WTC11 (cell line): ENCODE data around the gene MFAP3L. TPM values are rescaled to one million over a fixed set of nuclear protein-coding genes. Genes with fewer than 3 reads are reported as not detected.

Experiments used
- ATAC-seq: fragments of 200-7000 bp; cut with Tn5 transposase; 2 replicates; pipeline ENCODE4 v1.10.0; 2021; ENCODE audit warnings: mild to moderate bottlenecking, moderate library complexity
- CTCF ChIA-PET: fragments of 300-600 bp; sonication (Branson Sonifier 250); formaldehyde crosslinking; loops from one replicate; lab custom pipeline; 2021; ENCODE audit warnings: antibody characterized with exemption; lab: Charles Lee
- POLR2A ChIA-PET: fragments of 350-600 bp; sonication (Branson Sonifier 250); formaldehyde crosslinking; loops from one replicate; lab custom pipeline; 2021; ENCODE audit warnings: antibody characterized with exemption; lab: Charles Lee
- DNase-seq: peaks from one replicate; pipeline ENCODE4 v3.0.0; 2021; ENCODE audit warnings: low spot score
- H3K27ac Mint-ChIP-seq: 2 replicates; pipeline ENCODE4 v1.8.0; 2021; ENCODE audit warnings: mixed read lengths
- H3K27me3 Mint-ChIP-seq: 2 replicates; pipeline ENCODE4 v1.8.0; 2021; ENCODE audit warnings: low read depth, mild to moderate bottlenecking, moderate library complexity, mixed read lengths
- H3K36me3 Mint-ChIP-seq: 2 replicates; pipeline ENCODE4 v1.8.0; 2021; ENCODE audit warnings: mixed read lengths
- H3K4me1 Mint-ChIP-seq: 2 replicates; pipeline ENCODE4 v1.8.0; 2022; ENCODE audit warnings: mixed read lengths
- H3K4me3 Mint-ChIP-seq: 2 replicates; pipeline ENCODE4 v1.8.0; 2021; ENCODE audit warnings: mild to moderate bottlenecking, moderate library complexity, mixed read lengths
- H3K9me3 Mint-ChIP-seq: 2 replicates; pipeline ENCODE4 v1.8.0; 2021; ENCODE audit warnings: mixed read lengths
- CREB1 ChIP-seq: sonication (generic); formaldehyde crosslinking; IDR thresholded peaks from 2 replicates; pipeline ENCODE4 v1.8.0; 2023; ENCODE audit warnings: mild to moderate bottlenecking, missing genetic modification reagents
- CREM ChIP-seq: sonication (generic); formaldehyde crosslinking; IDR thresholded peaks from 2 replicates; pipeline ENCODE4 v1.8.1; 2022; ENCODE audit warnings: mild to moderate bottlenecking, missing genetic modification reagents, moderate library complexity
- ERG ChIP-seq: fragments of 250-450 bp; sonication (Bioruptor Pico); IDR thresholded peaks from 2 replicates; pipeline ENCODE4 v1.8.0; 2021; ENCODE audit warnings: mild to moderate bottlenecking
- ESRRA ChIP-seq: sonication (generic); formaldehyde crosslinking; IDR thresholded peaks from 2 replicates; pipeline ENCODE4 v1.8.1; 2022; ENCODE audit warnings: mild to moderate bottlenecking, missing genetic modification reagents, borderline replicate concordance
- GABPB1 ChIP-seq: sonication (generic); formaldehyde crosslinking; IDR thresholded peaks from 2 replicates; pipeline ENCODE4 v1.8.1; 2023; ENCODE audit warnings: mild to moderate bottlenecking, missing genetic modification reagents
- NFATC4 ChIP-seq: fragments of 250-450 bp; sonication (Bioruptor Pico); IDR thresholded peaks from 2 replicates; pipeline ENCODE4 v1.9.0; 2021; ENCODE audit warnings: mild to moderate bottlenecking
- PREB ChIP-seq: sonication (generic); formaldehyde crosslinking; IDR thresholded peaks from 2 replicates; pipeline ENCODE4 v1.8.1; 2022; ENCODE audit warnings: mild to moderate bottlenecking, missing genetic modification reagents, moderate library complexity, borderline replicate concordance
- TCF7 ChIP-seq: sonication (generic); formaldehyde crosslinking; IDR thresholded peaks from 2 replicates; pipeline ENCODE4 v1.8.0; 2022; ENCODE audit warnings: mild to moderate bottlenecking, low read depth, missing genetic modification reagents, moderate library complexity
- TEAD4 ChIP-seq: sonication (generic); formaldehyde crosslinking; IDR thresholded peaks from 2 replicates; pipeline ENCODE4 v1.8.0; 2022; ENCODE audit warnings: mild to moderate bottlenecking, missing genetic modification reagents
- USF1 ChIP-seq: sonication (generic); formaldehyde crosslinking; IDR thresholded peaks from 2 replicates; pipeline ENCODE4 v1.8.0; 2022; ENCODE audit warnings: mild to moderate bottlenecking, missing genetic modification reagents
- ZNF121 ChIP-seq: sonication (generic); formaldehyde crosslinking; IDR thresholded peaks from 2 replicates; pipeline ENCODE4 v1.8.0; 2023; ENCODE audit warnings: missing genetic modification reagents
- ZNF317 ChIP-seq: sonication (generic); formaldehyde crosslinking; IDR thresholded peaks from 2 replicates; pipeline ENCODE4 v1.8.1; 2023; ENCODE audit warnings: low read depth, mild to moderate bottlenecking, moderate library complexity, missing genetic modification reagents, borderline replicate concordance
- ZNF416 ChIP-seq: fragments of 250-450 bp; sonication (Bioruptor Pico); IDR thresholded peaks from 2 replicates; pipeline ENCODE4 v1.9.0; 2021; ENCODE audit warnings: mild to moderate bottlenecking, inconsistent platforms
- total RNA-seq: library from RNA; stranded (reverse); gene quantifications from 3 replicates; pipeline ENCODE4 v1.2.3, GENCODE V29; 2021
- TF ChIP-seq, protein P1 (sequence below): sonication (generic); formaldehyde crosslinking; IDR thresholded peaks from 2 replicates; pipeline ENCODE4 v1.8.1; 2023; ENCODE audit warnings: mild to moderate bottlenecking, missing genetic modification reagents
- TF ChIP-seq, protein P2 (sequence below): sonication (generic); formaldehyde crosslinking; IDR thresholded peaks from 2 replicates; pipeline ENCODE4 v1.8.1; 2023; ENCODE audit warnings: mild to moderate bottlenecking, moderate library complexity, missing genetic modification reagents
- TF ChIP-seq, protein P3 (sequence below): sonication (generic); formaldehyde crosslinking; IDR thresholded peaks from 2 replicates; pipeline ENCODE4 v1.8.1; 2023; ENCODE audit warnings: mild to moderate bottlenecking, missing genetic modification reagents, moderate library complexity
- TF ChIP-seq, protein P4 (sequence below): fragments of 250-450 bp; sonication (Bioruptor Pico); conservative IDR thresholded peaks from 2 replicates; pipeline ENCODE4 v1.9.0; 2021; ENCODE audit warnings: mild to moderate bottlenecking

Gene MFAP3L
- total RNA-seq, 1 experiment from 2014 or later: 31.3 TPM

DNA sequence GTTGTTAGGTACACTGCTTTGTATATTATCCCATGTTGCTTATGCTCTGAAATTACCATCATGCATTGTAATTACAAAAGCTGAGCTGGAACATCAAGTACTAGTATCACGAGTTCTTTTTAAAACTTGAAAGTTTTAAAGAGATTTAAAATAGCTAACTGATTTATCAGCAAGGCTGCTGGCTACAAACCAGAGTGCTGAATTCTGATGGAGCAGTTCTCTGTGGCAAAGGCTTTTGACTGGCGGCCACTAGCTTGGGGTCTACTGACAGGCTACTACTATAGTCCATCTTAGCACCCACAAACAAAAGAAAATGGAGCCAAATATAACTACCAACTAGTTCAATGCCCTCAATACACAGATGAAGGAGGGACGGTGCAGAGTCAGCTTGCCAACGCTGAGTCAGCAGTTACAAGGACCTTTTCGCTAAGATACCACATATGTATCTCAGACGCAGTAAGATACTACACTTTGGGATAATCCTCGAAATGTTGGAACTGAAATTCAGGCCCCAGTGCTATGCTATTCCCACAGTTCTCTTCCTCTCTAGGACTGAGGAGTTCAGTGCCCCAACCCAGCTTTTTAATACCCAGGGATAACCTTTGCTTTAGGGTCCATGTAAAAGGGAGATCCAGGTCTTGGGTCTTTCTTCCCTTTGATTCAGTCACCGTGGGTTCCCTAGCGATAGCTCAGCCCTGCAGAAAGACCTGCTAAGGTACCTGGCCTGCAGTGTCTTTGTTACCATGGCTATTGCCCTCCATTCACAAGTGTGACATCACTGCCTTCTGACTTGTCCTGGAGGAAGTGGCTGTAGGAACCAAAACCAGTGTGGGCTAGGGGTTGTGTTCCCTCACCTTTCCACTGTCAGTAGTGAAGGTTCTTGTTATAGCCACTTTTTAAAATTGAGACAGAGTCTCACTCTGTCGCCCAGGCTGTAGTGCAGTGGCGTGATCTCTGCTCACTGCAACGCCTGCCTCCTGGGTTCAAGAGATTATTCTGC, 22.8 kb downstream of the MFAP3L start (continued):
- TF ChIP-seq, protein P1, sequence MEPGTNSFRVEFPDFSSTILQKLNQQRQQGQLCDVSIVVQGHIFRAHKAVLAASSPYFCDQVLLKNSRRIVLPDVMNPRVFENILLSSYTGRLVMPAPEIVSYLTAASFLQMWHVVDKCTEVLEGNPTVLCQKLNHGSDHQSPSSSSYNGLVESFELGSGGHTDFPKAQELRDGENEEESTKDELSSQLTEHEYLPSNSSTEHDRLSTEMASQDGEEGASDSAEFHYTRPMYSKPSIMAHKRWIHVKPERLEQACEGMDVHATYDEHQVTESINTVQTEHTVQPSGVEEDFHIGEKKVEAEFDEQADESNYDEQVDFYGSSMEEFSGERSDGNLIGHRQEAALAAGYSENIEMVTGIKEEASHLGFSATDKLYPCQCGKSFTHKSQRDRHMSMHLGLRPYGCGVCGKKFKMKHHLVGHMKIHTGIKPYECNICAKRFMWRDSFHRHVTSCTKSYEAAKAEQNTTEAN (CRISPR knock-in tag): no peak
- TF ChIP-seq GABPB1 (CRISPR knock-in tag) (no peak), USF1 (no peak), TEAD4 (CRISPR knock-in tag) (no peak), CREB1 (CRISPR knock-in tag) (no peak), ERG (CRISPR knock-in tag) (no peak)
- TF ChIP-seq, protein P2, sequence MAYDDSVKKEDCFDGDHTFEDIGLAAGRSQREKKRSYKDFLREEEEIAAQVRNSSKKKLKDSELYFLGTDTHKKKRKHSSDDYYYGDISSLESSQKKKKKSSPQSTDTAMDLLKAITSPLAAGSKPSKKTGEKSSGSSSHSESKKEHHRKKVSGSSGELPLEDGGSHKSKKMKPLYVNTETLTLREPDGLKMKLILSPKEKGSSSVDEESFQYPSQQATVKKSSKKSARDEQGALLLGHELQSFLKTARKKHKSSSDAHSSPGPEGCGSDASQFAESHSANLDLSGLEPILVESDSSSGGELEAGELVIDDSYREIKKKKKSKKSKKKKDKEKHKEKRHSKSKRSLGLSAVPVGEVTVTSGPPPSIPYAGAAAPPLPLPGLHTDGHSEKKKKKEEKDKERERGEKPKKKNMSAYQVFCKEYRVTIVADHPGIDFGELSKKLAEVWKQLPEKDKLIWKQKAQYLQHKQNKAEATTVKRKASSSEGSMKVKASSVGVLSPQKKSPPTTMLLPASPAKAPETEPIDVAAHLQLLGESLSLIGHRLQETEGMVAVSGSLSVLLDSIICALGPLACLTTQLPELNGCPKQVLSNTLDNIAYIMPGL: no peak
- TF ChIP-seq, protein P3, sequence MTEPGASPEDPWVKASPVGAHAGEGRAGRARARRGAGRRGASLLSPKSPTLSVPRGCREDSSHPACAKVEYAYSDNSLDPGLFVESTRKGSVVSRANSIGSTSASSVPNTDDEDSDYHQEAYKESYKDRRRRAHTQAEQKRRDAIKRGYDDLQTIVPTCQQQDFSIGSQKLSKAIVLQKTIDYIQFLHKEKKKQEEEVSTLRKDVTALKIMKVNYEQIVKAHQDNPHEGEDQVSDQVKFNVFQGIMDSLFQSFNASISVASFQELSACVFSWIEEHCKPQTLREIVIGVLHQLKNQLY (CRISPR knock-in tag): no peak
- TF ChIP-seq, protein P4, sequence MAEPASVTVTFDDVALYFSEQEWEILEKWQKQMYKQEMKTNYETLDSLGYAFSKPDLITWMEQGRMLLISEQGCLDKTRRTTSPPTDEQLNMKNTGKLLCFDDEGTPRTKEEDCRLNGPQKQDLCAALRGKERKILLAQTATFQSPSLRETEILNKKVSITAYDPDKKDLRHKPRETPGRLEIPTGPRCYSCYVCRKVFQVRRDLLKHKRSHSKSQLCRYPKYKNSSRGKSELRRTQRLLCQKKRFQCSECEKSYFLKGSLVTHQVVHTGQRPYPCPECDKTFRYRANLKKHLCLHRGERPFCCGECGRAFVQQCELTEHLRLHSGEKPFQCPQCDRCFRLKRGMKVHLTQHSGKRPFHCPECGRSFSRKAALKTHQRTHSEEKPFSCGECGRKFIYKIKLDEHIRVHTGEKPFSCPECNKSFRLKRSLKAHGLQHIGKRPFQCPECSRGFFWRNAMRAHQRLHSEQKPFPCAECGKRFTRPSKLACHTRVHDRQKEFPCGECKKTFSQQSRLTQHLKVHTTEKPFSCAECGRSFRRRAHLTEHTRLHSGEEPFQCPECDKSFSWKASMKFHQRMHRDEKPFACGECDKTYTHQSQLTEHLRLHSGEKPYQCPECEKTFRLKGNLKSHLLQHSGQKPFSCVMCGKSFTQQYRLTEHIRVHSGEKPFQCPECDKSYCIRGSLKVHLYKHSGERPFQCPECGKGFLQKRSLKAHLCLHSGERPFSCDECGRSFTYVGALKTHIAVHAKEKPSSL (CRISPR knock-in tag): no peak

DNA sequence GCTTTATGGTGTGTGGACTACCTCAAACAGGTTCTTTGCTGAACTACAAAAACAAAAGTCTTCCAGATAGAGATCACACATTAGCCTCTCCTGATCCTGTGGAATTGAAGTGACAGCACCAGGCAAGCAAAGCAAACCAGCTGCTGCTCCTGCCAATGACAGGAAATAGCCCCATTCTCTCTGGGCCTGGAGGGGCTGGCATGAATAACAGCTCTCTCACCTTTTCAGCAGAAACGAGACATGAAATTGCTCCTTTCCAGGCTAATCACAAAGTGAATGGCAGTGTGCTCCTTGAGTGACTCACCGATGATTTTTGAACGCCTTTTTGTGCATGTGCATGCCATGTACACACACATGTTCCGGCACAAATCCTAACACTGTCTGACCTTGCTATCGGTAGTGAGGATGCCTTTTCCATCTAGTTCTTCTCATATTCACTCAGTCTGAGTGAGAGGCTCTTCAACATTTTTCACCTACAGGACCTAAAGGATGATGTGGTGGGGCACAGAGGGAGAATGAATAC, 24.4 kb downstream of the MFAP3L start:
- no peaks in the 10 kb centered on the region for H3K36me3 Mint-ChIP-seq
- H3K9me3 Mint-ChIP-seq: no peaks in the 10 kb centered on the region
- peaks cover 36% of the 10 kb centered on the region for H3K4me1 Mint-ChIP-seq
- TF ChIP-seq ZNF317 (CRISPR knock-in tag) (no peak), GABPB1 (CRISPR knock-in tag) (no peak), USF1 (no peak), CREM (CRISPR knock-in tag) (no peak), TCF7 (CRISPR knock-in tag) (no peak), NFATC4 (no peak), ZNF416 (CRISPR knock-in tag) (no peak), ZNF121 (CRISPR knock-in tag) (no peak), PREB (CRISPR knock-in tag) (no peak), ESRRA (CRISPR knock-in tag) (no peak)
- TF ChIP-seq, protein P4 (CRISPR knock-in tag): no peak
- ChIA-PET POLR2A (no interaction called here), CTCF (interaction anchor here (1.1 kb wide), 1 partner anchor 192 kb away, joined by 4 read pairs; no protein-coding TSS in a partner anchor)
- H3K27ac Mint-ChIP-seq: peak overlapping the region; percentile 75
- DNase-seq (no peak), ATAC-seq (peak; percentile 65)
- H3K27me3 Mint-ChIP-seq: no peaks in the 10 kb centered on the region
- H3K4me3 Mint-ChIP-seq: no peak overlapping the region
